ENCODE results near the gene TBC1D22A.

The TBC1D22A gene

DNA sequence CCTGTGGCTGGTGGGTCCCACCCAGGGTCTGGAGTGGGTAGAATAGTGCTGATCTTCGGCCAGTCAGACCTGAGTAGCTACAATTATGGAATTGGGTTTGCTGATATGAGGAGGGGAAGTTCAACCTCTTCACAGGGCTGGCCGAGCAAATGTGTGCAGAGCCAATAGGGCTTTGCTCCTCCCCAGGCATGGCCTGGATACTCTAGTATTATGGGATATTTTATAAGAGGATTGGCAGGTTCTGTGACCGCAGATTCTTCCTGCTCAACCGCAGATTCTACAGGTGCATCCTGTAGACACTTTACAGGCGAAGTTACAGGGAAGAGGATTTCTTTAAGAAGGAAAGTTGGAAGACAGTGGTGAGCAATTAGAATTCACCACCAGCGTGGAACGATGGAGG, 44.3 kb downstream of the TBC1D22A start:
- no peak for DNase-seq (ENCODE audit: low read depth)
- TF ChIP-seq, protein P1, sequence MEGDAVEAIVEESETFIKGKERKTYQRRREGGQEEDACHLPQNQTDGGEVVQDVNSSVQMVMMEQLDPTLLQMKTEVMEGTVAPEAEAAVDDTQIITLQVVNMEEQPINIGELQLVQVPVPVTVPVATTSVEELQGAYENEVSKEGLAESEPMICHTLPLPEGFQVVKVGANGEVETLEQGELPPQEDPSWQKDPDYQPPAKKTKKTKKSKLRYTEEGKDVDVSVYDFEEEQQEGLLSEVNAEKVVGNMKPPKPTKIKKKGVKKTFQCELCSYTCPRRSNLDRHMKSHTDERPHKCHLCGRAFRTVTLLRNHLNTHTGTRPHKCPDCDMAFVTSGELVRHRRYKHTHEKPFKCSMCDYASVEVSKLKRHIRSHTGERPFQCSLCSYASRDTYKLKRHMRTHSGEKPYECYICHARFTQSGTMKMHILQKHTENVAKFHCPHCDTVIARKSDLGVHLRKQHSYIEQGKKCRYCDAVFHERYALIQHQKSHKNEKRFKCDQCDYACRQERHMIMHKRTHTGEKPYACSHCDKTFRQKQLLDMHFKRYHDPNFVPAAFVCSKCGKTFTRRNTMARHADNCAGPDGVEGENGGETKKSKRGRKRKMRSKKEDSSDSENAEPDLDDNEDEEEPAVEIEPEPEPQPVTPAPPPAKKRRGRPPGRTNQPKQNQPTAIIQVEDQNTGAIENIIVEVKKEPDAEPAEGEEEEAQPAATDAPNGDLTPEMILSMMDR (IDR thresholded peaks at IDR 0.05; ENCODE audit: insufficient read depth, low read depth, low read length, missing control alignments): no peak
- no peak overlapping the region for H3K4me3 ChIP-seq (ENCODE audit: low read length)

DNA sequence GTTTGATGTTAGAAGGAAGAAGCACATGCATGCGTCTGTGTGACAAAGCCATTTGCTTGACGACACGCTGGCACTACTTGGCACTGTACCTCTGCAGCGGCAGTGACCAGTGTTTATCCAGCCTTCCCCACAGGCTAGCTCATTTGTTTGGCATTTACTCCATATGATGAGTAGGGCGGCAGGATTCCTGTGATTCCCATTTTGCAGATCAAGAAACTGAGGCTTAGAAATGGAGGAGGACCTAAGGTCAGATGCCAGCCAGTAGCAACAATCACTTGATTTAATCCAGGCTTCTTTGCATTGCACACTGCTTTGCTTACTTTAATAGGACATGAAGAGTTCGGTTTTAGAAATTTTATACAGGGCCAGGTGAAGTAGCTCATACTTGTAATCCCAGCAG, 45.0 kb downstream of the TBC1D22A start:
- TF ChIP-seq, protein P1 (IDR thresholded peaks at IDR 0.05; ENCODE audit: insufficient read depth, low read depth, low read length, missing control alignments): no peak
- H3K4me3 ChIP-seq (ENCODE audit: low read length): no peak overlapping the region
- DNase-seq (ENCODE audit: low read depth): no peak

DNA sequence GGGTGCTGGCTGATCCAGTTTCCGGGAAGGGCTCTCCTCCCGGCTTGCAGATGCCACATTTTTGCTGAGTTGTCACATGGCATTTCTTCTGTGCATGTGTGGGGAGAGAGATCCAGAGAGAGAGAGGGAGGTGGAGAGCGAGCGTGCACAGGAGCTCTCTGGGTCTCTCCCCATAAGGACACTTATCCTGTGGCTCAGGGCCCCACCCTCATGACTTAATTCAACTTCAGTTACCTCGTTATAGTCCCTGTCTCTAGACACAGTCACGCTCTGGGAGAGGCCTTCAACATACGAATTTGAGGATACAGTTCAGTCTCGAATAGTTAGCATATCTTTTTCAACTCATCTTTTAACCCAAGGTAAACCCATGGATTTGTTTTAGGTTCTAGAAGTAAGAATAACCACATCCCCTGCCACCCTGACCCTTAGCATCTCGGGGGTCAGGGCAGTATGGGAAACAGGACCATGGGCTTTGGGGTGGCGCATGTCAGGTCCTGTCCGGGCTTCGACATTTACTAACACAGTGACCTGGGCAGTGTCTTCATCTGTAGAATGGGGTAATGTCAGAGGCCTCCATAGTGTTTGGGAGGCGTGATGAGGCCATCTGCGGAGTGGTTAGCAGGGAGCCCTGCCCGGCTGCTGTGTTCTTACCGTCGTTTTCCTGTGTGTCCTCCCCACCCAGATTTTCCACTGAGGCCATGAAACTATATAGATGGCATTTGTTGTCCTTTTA, 46.9 kb downstream of the TBC1D22A start:
- TF ChIP-seq, protein P1 (IDR thresholded peaks at IDR 0.05; ENCODE audit: insufficient read depth, low read depth, low read length, missing control alignments): no peak
- H3K4me3 ChIP-seq (ENCODE audit: low read length): no peak overlapping the region
- DNase-seq (ENCODE audit: low read depth): no peak

DNA sequence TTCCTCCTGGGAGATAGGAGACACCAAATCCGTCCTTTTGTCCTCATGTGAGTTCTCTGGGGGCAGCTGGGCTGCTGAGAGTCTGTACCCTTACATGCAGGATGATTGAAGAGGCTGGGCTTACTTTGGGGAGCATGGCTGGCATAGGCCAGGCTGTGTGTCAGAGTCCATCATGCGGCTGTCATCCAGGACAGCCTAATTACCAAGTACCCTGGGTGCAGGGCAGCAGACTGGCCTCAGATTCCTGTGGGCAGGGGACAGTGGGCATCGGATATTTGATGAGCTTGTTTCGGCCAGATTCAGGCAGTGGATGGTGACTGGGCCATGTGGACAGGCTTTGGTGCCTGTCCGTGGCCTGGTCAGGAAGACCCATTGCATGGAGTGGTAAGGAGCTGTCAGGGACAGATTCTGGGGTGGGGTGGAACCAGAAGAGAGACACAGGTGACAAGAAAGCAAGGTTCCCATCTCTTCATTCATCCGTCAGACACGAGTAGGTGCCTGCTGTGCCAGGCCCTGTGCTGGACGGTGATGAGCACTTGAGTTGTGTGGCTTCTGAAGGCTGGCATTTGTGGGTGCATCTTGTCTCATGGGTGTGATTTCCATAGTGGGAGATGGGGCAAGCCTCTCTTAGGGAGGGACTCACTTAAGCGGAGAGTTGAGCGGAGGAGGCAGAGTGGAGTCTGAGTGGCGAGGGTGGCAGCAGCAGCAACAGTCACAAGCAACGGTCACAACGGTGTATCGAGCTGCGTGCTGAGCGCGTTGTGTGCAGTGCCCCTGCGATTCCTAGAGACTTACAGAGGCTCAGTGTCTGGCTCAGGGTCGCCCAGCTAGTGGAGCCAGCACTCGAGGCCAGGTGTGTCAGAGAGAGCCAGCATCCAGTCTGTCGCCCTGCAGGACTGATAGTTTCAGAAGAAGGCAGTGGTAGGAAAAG, 48.7 kb downstream of the TBC1D22A start:
- TF ChIP-seq, protein P1 (IDR thresholded peaks at IDR 0.05; ENCODE audit: insufficient read depth, low read depth, low read length, missing control alignments): no peak
- DNase-seq (ENCODE audit: low read depth): no peak
- no peak overlapping the region for H3K4me3 ChIP-seq (ENCODE audit: low read length)

DNA sequence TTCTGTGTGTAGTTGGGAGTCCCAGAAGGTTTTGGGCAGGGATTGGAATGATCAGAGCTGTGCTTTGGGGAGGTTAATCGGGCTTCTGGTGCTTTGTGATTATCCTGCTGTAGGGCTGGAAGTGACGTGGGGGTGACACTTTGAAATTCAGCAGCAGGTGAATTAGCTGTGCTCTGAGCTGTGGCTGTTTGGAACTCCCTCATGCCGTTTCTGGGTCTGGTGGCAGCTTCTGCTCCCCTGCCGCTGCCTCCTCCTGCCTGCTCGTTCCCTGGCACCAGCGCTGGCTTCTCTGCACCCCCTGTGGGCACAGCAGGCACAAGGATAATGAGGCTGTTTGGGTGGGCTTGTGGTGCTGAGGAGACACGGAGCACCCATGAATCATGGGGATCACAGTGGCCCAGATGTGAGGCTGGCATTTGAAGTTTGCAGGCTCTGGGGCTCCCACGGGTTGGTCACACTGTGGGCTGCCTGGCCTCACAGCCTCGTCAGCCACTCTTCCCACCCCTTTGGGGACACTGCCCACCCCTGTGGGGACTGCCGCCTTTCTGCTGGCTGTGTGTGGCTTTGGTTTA, 49.7 kb downstream of the TBC1D22A start:
- TF ChIP-seq, protein P1 (IDR thresholded peaks at IDR 0.05; ENCODE audit: insufficient read depth, low read depth, low read length, missing control alignments): no peak
- no peak overlapping the region for H3K4me3 ChIP-seq (ENCODE audit: low read length)
- DNase-seq (ENCODE audit: low read depth): no peak

DNA sequence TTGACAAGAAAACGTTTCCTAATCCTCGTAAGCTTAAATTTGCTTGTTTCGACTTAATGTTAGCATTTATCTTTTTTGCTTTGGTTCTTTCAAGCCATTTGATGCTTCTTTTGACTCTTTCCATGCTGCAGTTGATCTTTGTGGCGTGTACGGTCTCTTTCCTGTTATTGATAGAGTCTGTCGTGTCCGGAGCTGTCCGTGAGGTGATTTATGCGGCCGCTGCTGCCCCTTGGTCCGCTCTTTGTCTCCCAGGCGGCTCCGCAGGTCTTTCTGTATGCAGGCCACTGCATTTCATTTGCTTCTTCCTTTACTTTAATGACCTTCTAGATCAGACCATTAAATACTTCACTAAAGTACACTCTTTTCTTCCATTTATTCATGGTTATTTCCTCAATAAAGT, 50.3 kb downstream of the TBC1D22A start:
- DNase-seq (ENCODE audit: low read depth): no peak
- no peak overlapping the region for H3K4me3 ChIP-seq (ENCODE audit: low read length)
- TF ChIP-seq, protein P1 (IDR thresholded peaks at IDR 0.05; ENCODE audit: insufficient read depth, low read depth, low read length, missing control alignments): no peak

Data from epithelial cell of esophagus (primary cell).